Measurements from ENCODE around the gene UBAC2.

The UBAC2 gene

GRCh38 chr13:99280166-99280565 is 79.5 kb downstream of the UBAC2 start:
- TF ChIP-seq, protein P1, sequence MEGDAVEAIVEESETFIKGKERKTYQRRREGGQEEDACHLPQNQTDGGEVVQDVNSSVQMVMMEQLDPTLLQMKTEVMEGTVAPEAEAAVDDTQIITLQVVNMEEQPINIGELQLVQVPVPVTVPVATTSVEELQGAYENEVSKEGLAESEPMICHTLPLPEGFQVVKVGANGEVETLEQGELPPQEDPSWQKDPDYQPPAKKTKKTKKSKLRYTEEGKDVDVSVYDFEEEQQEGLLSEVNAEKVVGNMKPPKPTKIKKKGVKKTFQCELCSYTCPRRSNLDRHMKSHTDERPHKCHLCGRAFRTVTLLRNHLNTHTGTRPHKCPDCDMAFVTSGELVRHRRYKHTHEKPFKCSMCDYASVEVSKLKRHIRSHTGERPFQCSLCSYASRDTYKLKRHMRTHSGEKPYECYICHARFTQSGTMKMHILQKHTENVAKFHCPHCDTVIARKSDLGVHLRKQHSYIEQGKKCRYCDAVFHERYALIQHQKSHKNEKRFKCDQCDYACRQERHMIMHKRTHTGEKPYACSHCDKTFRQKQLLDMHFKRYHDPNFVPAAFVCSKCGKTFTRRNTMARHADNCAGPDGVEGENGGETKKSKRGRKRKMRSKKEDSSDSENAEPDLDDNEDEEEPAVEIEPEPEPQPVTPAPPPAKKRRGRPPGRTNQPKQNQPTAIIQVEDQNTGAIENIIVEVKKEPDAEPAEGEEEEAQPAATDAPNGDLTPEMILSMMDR (IDR thresholded peaks at IDR 0.05; ENCODE audit: borderline replicate concordance, extremely low read depth, low read length, poor library complexity, severe bottlenecking), result no peak
- no peak for TF ChIP-seq EZH2 (IDR thresholded peaks at IDR 0.05; ENCODE audit: borderline replicate concordance, low read depth, low read length, severe bottlenecking)
- H3K27ac ChIP-seq (ENCODE audit: low read length), result no peak overlapping the region
- no peak for ATAC-seq (ENCODE audit: insufficient read depth, low read depth)
- peaks cover 31% of the 10 kb centered on the region for H3K36me3 ChIP-seq (ENCODE audit: insufficient read depth, low read length)
- DNase-seq, result no peak
- peaks cover 19% of the 10 kb centered on the region for H4K20me1 ChIP-seq (ENCODE audit: insufficient read depth, low read length)
- peaks cover 10% of the 10 kb centered on the region for H3K4me1 ChIP-seq (ENCODE audit: insufficient read depth, low read length)
- H3K27me3 ChIP-seq (ENCODE audit: insufficient read depth, low read length, poor library complexity), result no peaks in the 10 kb centered on the region
- no peak overlapping the region for H3K9ac ChIP-seq (ENCODE audit: low read depth, low read length)
- peaks cover 31% of the 10 kb centered on the region for H3K79me2 ChIP-seq (ENCODE audit: insufficient read depth, low read length)
- H3K4me3 ChIP-seq (ENCODE audit: low read depth in 1 of 2, low read length in 2 of 2), result no peak overlapping the region
- no peaks in the 10 kb centered on the region for H3K9me3 ChIP-seq (ENCODE audit: insufficient read depth, low read length, severe bottlenecking)
- H2AFZ ChIP-seq (ENCODE audit: low read depth, low read length), result no peak overlapping the region
- H3K4me2 ChIP-seq (ENCODE audit: insufficient read depth, low read length), result no peak overlapping the region

GRCh38 chr13:99281811-99282263 is 81.2 kb downstream of the UBAC2 start:
- Histone ChIP-seq H3K27ac (ENCODE audit: low read length) (no peak overlapping the region), H3K4me2 (ENCODE audit: insufficient read depth, low read length) (no peak overlapping the region), H3K9me3 (ENCODE audit: insufficient read depth, low read length, severe bottlenecking) (no peaks in the 10 kb centered on the region), H3K36me3 (ENCODE audit: insufficient read depth, low read length) (peaks cover 26% of the 10 kb centered on the region), H3K27me3 (ENCODE audit: insufficient read depth, low read length, poor library complexity) (no peaks in the 10 kb centered on the region), H3K4me1 (ENCODE audit: insufficient read depth, low read length) (no peaks in the 10 kb centered on the region), H3K79me2 (ENCODE audit: insufficient read depth, low read length) (peaks cover 31% of the 10 kb centered on the region), H2AFZ (ENCODE audit: low read depth, low read length) (no peak overlapping the region), H3K4me3 (ENCODE audit: low read depth in 1 of 2, low read length in 2 of 2) (no peak overlapping the region), H4K20me1 (ENCODE audit: insufficient read depth, low read length) (peaks cover 9% of the 10 kb centered on the region; the same call in 1 of the 2 replicates), H3K9ac (ENCODE audit: low read depth, low read length) (no peak overlapping the region)
- no peak for TF ChIP-seq EZH2 (IDR thresholded peaks at IDR 0.05; ENCODE audit: borderline replicate concordance, low read depth, low read length, severe bottlenecking)
- TF ChIP-seq, protein P1 (IDR thresholded peaks at IDR 0.05; ENCODE audit: borderline replicate concordance, extremely low read depth, low read length, poor library complexity, severe bottlenecking), result no peak
- ATAC-seq (ENCODE audit: insufficient read depth, low read depth), result no peak
- no peak for DNase-seq

DNA sequence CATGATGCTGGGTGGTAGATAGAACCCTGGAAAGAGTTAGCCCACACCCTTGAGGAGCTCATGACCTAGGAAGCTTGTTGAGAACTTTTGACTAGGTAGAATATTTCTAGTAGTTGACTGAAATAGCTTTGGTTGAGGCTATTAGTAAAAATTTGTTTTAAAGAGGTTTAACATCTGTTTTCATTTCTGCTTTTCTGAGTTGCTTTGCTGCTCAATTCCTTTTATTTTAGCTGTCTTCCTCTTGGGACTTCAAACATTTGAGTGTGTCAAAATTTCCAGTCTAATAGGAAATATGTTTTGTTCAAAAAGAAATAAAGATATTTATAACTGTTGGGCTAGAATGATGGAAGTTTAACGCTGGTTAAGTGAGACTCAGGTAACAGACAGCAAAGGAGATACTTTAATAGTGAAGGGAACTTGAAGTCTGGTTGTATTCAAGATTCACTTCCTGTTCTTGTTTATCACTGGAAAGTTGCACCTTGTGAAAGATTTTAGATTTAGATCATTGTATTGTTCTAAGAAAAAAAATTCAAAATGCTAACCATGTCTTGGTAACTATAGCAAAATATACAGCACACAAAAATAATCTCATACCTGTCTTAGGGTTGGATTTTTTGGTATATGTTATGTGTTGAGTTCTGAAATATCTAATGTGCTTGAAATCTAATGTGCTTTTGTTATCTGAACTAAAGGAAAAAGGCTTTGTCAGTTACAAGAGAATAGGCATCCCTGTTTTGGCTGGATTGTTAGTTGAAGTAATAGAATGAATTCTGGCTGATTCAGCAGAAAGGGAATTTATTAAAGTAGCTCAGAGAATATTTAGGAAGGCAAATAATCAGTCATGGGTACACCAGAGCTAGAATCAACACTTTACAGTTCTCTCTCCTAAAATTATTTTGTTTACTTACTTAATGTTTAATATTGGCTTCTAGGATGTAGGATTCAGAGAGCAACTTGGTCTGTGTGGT is 81.9 kb downstream of the UBAC2 start:
- ATAC-seq (ENCODE audit: insufficient read depth, low read depth), result no peak
- Histone ChIP-seq H3K27ac (ENCODE audit: low read length) (no peak overlapping the region), H3K9me3 (ENCODE audit: insufficient read depth, low read length, severe bottlenecking) (no peaks in the 10 kb centered on the region), H3K9ac (ENCODE audit: low read depth, low read length) (no peak overlapping the region), H3K36me3 (ENCODE audit: insufficient read depth, low read length) (peaks cover 31% of the 10 kb centered on the region), H3K27me3 (ENCODE audit: insufficient read depth, low read length, poor library complexity) (no peaks in the 10 kb centered on the region), H2AFZ (ENCODE audit: low read depth, low read length) (no peak overlapping the region), H3K79me2 (ENCODE audit: insufficient read depth, low read length) (peaks cover 29% of the 10 kb centered on the region), H3K4me1 (ENCODE audit: insufficient read depth, low read length) (no peaks in the 10 kb centered on the region), H3K4me2 (ENCODE audit: insufficient read depth, low read length) (no peak overlapping the region), H3K4me3 (ENCODE audit: low read depth in 1 of 2, low read length in 2 of 2) (no peak overlapping the region), H4K20me1 (ENCODE audit: insufficient read depth, low read length) (peaks cover 9% of the 10 kb centered on the region; the same call in 1 of the 2 replicates)
- no peak for DNase-seq
- TF ChIP-seq, protein P1 (IDR thresholded peaks at IDR 0.05; ENCODE audit: borderline replicate concordance, extremely low read depth, low read length, poor library complexity, severe bottlenecking), result no peak
- no peak for TF ChIP-seq EZH2 (IDR thresholded peaks at IDR 0.05; ENCODE audit: borderline replicate concordance, low read depth, low read length, severe bottlenecking)

Measured in DND-41 (cell line).